Neural cell (in vitro differentiated cells): ENCODE results near the gene ALX4. TPM values are rescaled to one million over a fixed set of nuclear protein-coding genes. Genes with fewer than 3 reads are reported as not detected.

ENCODE experiments used
- H2AFZ ChIP-seq: fragments of 200-600, 300-800 bp; sonication (generic), shearing (Covaris generic); 2 replicates; pipeline ENCODE4 v1.6.0; 2014; ENCODE audit warnings: low read depth, mild to moderate bottlenecking, antibody characterized with exemption, low read length, moderate library complexity
- H3F3A ChIP-seq: fragments of 200-600 bp; shearing (Covaris generic); 2 replicates; pipeline ENCODE4 v1.6.1; 2016; ENCODE audit warnings: mild to moderate bottlenecking, moderate library complexity, mixed read lengths, antibody characterized with exemption, low read length; ENCODE audit not compliant: insufficient read depth, poor library complexity, severe bottlenecking
- H3K27ac ChIP-seq: fragments of 200-600, 300-800 bp; sonication (generic), shearing (Covaris generic); 2 replicates; pipeline ENCODE4 v1.5.1; 2014; ENCODE audit warnings: mild to moderate bottlenecking, low read length, moderate library complexity
- H3K27me3 ChIP-seq: fragments of 300-800, 200-600 bp; sonication (generic), shearing (Covaris generic); 2 replicates; pipeline ENCODE4 v1.6.0; 2014; ENCODE audit warnings: mild to moderate bottlenecking, low read depth, low read length, moderate library complexity; ENCODE audit not compliant: insufficient read depth
- H3K36me3 ChIP-seq: fragments of 300-800, 200-600 bp; sonication (generic), shearing (Covaris generic); 2 replicates; pipeline ENCODE4 v1.5.1; 2014; ENCODE audit warnings: mild to moderate bottlenecking, antibody characterized with exemption, low read length, moderate library complexity; ENCODE audit not compliant: insufficient read depth
- H3K4me2 ChIP-seq: fragments of 300-800, 200-600 bp; sonication (generic), shearing (Covaris generic); 2 replicates; pipeline ENCODE4 v1.6.0; 2014; ENCODE audit warnings: mild to moderate bottlenecking, low read length
- H3K4me3 ChIP-seq: fragments of 300-800, 200-600 bp; sonication (generic), shearing (Covaris generic); 2 replicates; pipeline ENCODE4 v1.5.1; 2014; ENCODE audit warnings: mild to moderate bottlenecking, low read length, moderate library complexity
- H3K79me2 ChIP-seq: fragments of 200-600 bp; shearing (Covaris generic); replicated peaks from 2 replicates; pipeline ENCODE4 v1.6.0; 2014; ENCODE audit warnings: mild to moderate bottlenecking, low read length, moderate library complexity; ENCODE audit not compliant: insufficient read depth
- H3K9ac ChIP-seq: fragments of 300-800, 200-600 bp; sonication (generic), shearing (Covaris generic); 2 replicates; pipeline ENCODE4 v1.6.1; 2016; ENCODE audit warnings: mild to moderate bottlenecking, low read length, mixed read lengths
- H3K9me2 ChIP-seq: fragments of 200-600 bp; shearing (Covaris generic); 2 replicates; pipeline ENCODE4 v1.6.1; 2016; ENCODE audit warnings: mild to moderate bottlenecking, low read length, mixed read lengths; ENCODE audit not compliant: insufficient read depth
- H3K9me3 ChIP-seq: fragments of 200-600, 300-800 bp; sonication (generic), shearing (Covaris generic); 2 replicates; pipeline ENCODE4 v1.6.1; 2016; ENCODE audit warnings: mild to moderate bottlenecking, mixed run types, low read length, moderate library complexity, mixed read lengths
- H4K20me1 ChIP-seq: fragments of 200-600 bp; shearing (Covaris generic); 2 replicates; pipeline ENCODE4 v1.6.1; 2016; ENCODE audit warnings: mild to moderate bottlenecking, mixed run types; ENCODE audit not compliant: insufficient read depth
- CTCF ChIP-seq: fragments of 450-650 bp; IDR thresholded peaks from 2 replicates; pipeline ENCODE4 v1.5.1; 2014; ENCODE audit warnings: antibody characterized with exemption, mild to moderate bottlenecking, moderate library complexity; ENCODE audit not compliant: poor library complexity, severe bottlenecking
- EP300 ChIP-seq: fragments of 450-650 bp; conservative IDR thresholded peaks from 2 replicates; pipeline ENCODE4 v1.6.1; 2014; ENCODE audit warnings: antibody characterized with exemption, mild to moderate bottlenecking, moderate library complexity; ENCODE audit not compliant: poor library complexity, severe bottlenecking
- EZH2 ChIP-seq: fragments of 200-600, 300-800 bp; shearing (Covaris generic), sonication (generic); IDR thresholded peaks from 2 replicates; pipeline ENCODE4 v1.6.1; 2014; ENCODE audit warnings: antibody characterized with exemption, low read length, borderline replicate concordance, mild to moderate bottlenecking; ENCODE audit not compliant: insufficient read depth, poor library complexity, severe bottlenecking
- MXI1 ChIP-seq: fragments of 450-650 bp; conservative IDR thresholded peaks from 2 replicates; pipeline ENCODE4 v1.6.1; 2014; ENCODE audit warnings: antibody characterized with exemption, mild to moderate bottlenecking; ENCODE audit not compliant: poor library complexity, severe bottlenecking
- POLR2AphosphoS5 ChIP-seq: IDR thresholded peaks from 2 replicates; pipeline ENCODE4 v1.6.1; 2012
- RAD21 ChIP-seq: fragments of 450-650 bp; conservative IDR thresholded peaks from 2 replicates; pipeline ENCODE4 v1.6.1; 2014; ENCODE audit warnings: antibody characterized with exemption, mild to moderate bottlenecking, moderate library complexity
- REST ChIP-seq: IDR thresholded peaks from 2 replicates; pipeline ENCODE4 v1.6.1; 2012; ENCODE audit warnings: borderline replicate concordance
- SMC3 ChIP-seq: fragments of 450-650 bp; conservative IDR thresholded peaks from 2 replicates; pipeline ENCODE4 v1.6.1; 2014; ENCODE audit warnings: antibody characterized with exemption, mild to moderate bottlenecking, moderate library complexity; ENCODE audit not compliant: poor library complexity
- TAF1 ChIP-seq: IDR thresholded peaks from 2 replicates; pipeline ENCODE4 v1.6.1; 2012; ENCODE audit warnings: low read depth
- polyA plus RNA-seq: library from polyadenylated mRNA; depleted of rRNA; stranded (reverse); fragments of >200 nt; gene quantifications from 2 replicates; pipeline ENCODE4 v1.2.3, GENCODE V29; 2014

The ALX4 gene
- polyA plus RNA-seq, 1 donor from 2014 or later: not detected

GRCh38 chr11:44219830-44220796, 89.8 kb downstream of the ALX4 start:
- Histone ChIP-seq H3K9me3 (no peaks in the 10 kb centered on the region), H3K79me2 (no peaks in the 10 kb centered on the region), H4K20me1 (no peaks in the 10 kb centered on the region), H3K4me3 (no peak overlapping the region), H3K27ac (no peak overlapping the region), H2AFZ (no peak overlapping the region), H3K9ac (no peak overlapping the region), H3K9me2 (no peaks in the 10 kb centered on the region), H3F3A (no peaks in the 10 kb centered on the region), H3K36me3 (no peaks in the 10 kb centered on the region), H3K4me2 (no peak overlapping the region), H3K27me3 (no peaks in the 10 kb centered on the region)
- TF ChIP-seq POLR2AphosphoS5 (no peak), EZH2 (no peak), RAD21 (no peak)

GRCh38 chr11:44217432-44217831, 92.5 kb downstream of the ALX4 start:
- Histone ChIP-seq H3K9me2 (no peaks in the 10 kb centered on the region), H3K36me3 (no peaks in the 10 kb centered on the region), H3K4me3 (no peak overlapping the region), H3K4me2 (no peak overlapping the region), H3K27ac (no peak overlapping the region), H3K9ac (no peak overlapping the region), H3K9me3 (peaks cover 3% of the 10 kb centered on the region), H3K79me2 (no peaks in the 10 kb centered on the region), H2AFZ (no peak overlapping the region), H4K20me1 (no peaks in the 10 kb centered on the region), H3K27me3 (no peaks in the 10 kb centered on the region), H3F3A (no peaks in the 10 kb centered on the region)
- TF ChIP-seq MXI1: no peak
- TF ChIP-seq CTCF: no peak
- no peak for TF ChIP-seq RAD21
- no peak for TF ChIP-seq TAF1
- no peak for TF ChIP-seq EZH2
- TF ChIP-seq SMC3: no peak
- TF ChIP-seq REST: no peak
- TF ChIP-seq POLR2AphosphoS5: no peak
- no peak for TF ChIP-seq EP300
